ENCODE measurements around the gene HDLBP.

Gene HDLBP

DNA sequence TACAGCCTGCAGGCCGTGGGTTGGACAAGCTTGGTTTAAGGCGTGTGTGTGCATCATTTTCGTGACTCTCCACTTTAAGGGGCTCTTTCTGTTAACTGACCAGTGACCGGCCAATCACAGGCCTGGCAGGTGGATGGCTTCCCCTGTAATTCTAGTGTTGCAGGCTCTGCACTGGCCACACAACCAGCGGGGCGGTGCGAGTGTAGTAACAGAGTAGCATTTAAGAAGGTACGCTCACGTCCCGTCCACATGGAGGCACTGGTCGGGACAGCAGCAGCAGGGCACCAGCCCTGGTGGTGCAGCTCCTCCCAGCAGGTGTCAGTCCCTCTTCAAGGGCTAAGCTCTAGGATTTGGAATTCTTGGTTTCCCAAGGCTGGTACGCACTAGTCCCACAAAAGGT, 135.0 kb downstream of the HDLBP start:
- Histone ChIP-seq H3K4me3 (ENCODE audit: insufficient read depth, low read length, poor library complexity, severe bottlenecking) (no peak overlapping the region), H3K9me2 (replicated peaks; ENCODE audit: insufficient read depth, low read length) (no peaks in the 10 kb centered on the region), H3K36me3 (ENCODE audit: low read length) (no peaks in the 10 kb centered on the region), H3K9me3 (ENCODE audit: insufficient read depth, low read length) (no peaks in the 10 kb centered on the region), H3K27me3 (ENCODE audit: low read length) (no peaks in the 10 kb centered on the region), H3K4me2 (ENCODE audit: low read depth, low read length, poor library complexity, severe bottlenecking) (no peak overlapping the region), H4K20me1 (ENCODE audit: low read depth, low read length) (no peaks in the 10 kb centered on the region), H2AFZ (ENCODE audit: low read depth, low read length, severe bottlenecking) (no peak overlapping the region), H3F3A (ENCODE audit: insufficient read depth) (no peaks in the 10 kb centered on the region), H3K27ac (ENCODE audit: low read depth, low read length) (no peak overlapping the region), H3K79me2 (ENCODE audit: insufficient read depth, low read length) (no peaks in the 10 kb centered on the region), H3K9ac (ENCODE audit: low read length) (no peak overlapping the region)
- TF ChIP-seq EZH2phosphoT487 (conservative IDR thresholded peaks at IDR 0.05; ENCODE audit: low read length): no peak
- no peak for TF ChIP-seq CTCF (IDR thresholded peaks at IDR 0.05; ENCODE audit: insufficient read depth, low read length, poor library complexity, severe bottlenecking)

DNA sequence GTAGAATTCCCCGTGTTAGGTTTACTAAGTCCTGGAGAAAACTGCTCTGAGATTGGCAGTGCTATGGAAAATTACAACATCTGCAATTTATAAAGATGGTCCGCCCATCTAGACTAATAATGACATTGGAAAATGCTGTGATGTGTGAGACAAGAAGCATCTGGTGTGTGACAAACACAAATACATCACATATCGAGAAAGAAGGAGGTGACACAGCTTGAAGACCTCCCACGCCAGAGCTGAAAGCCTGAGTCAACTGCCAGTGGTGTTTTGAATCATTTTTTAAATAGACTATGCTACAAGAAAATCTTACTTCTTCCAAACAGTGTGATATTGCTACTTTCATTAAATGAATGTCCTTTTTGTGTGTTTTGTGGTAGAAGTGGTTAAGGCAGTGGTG, 135.6 kb downstream of the HDLBP start:
- Histone ChIP-seq H3K9me3 (ENCODE audit: insufficient read depth, low read length) (no peaks in the 10 kb centered on the region), H3K4me3 (ENCODE audit: insufficient read depth, low read length, poor library complexity, severe bottlenecking) (no peak overlapping the region), H3K27me3 (ENCODE audit: low read length) (no peaks in the 10 kb centered on the region), H2AFZ (ENCODE audit: low read depth, low read length, severe bottlenecking) (no peak overlapping the region), H3K36me3 (ENCODE audit: low read length) (no peaks in the 10 kb centered on the region), H3K9ac (ENCODE audit: low read length) (no peak overlapping the region), H3F3A (ENCODE audit: insufficient read depth) (no peaks in the 10 kb centered on the region), H3K4me2 (ENCODE audit: low read depth, low read length, poor library complexity, severe bottlenecking) (no peak overlapping the region), H4K20me1 (ENCODE audit: low read depth, low read length) (no peaks in the 10 kb centered on the region), H3K9me2 (replicated peaks; ENCODE audit: insufficient read depth, low read length) (no peaks in the 10 kb centered on the region), H3K27ac (ENCODE audit: low read depth, low read length) (no peak overlapping the region), H3K79me2 (ENCODE audit: insufficient read depth, low read length) (no peaks in the 10 kb centered on the region)
- TF ChIP-seq EZH2phosphoT487 (conservative IDR thresholded peaks at IDR 0.05; ENCODE audit: low read length) (no peak), CTCF (IDR thresholded peaks at IDR 0.05; ENCODE audit: insufficient read depth, low read length, poor library complexity, severe bottlenecking) (no peak)

GRCh38 chr2:241178961-241179360, 136.5 kb downstream of the HDLBP start:
- Histone ChIP-seq H3F3A (ENCODE audit: insufficient read depth) (no peaks in the 10 kb centered on the region), H4K20me1 (ENCODE audit: low read depth, low read length) (no peaks in the 10 kb centered on the region), H3K36me3 (ENCODE audit: low read length) (no peaks in the 10 kb centered on the region), H3K79me2 (ENCODE audit: insufficient read depth, low read length) (no peaks in the 10 kb centered on the region), H3K27me3 (ENCODE audit: low read length) (no peaks in the 10 kb centered on the region), H3K9ac (ENCODE audit: low read length) (no peak overlapping the region), H3K9me2 (replicated peaks; ENCODE audit: insufficient read depth, low read length) (no peaks in the 10 kb centered on the region), H3K4me3 (ENCODE audit: insufficient read depth, low read length, poor library complexity, severe bottlenecking) (no peak overlapping the region), H3K27ac (ENCODE audit: low read depth, low read length) (no peak overlapping the region), H3K9me3 (ENCODE audit: insufficient read depth, low read length) (no peaks in the 10 kb centered on the region), H2AFZ (ENCODE audit: low read depth, low read length, severe bottlenecking) (no peak overlapping the region), H3K4me2 (ENCODE audit: low read depth, low read length, poor library complexity, severe bottlenecking) (no peak overlapping the region)
- TF ChIP-seq EZH2phosphoT487 (conservative IDR thresholded peaks at IDR 0.05; ENCODE audit: low read length): no peak
- TF ChIP-seq CTCF (IDR thresholded peaks at IDR 0.05; ENCODE audit: insufficient read depth, low read length, poor library complexity, severe bottlenecking): no peak

All from SU-DHL-6 (cell line).